Retinal pigment epithelial cell (primary cell): Measurements from ENCODE around the gene GAREM1.

Experiments used
- DNase-seq: peaks from one replicate; pipeline ENCODE4 v3.0.0-alpha.2; 2010; ENCODE audit warnings: low read depth
- H3K4me3 ChIP-seq: 2 replicates; pipeline ENCODE4 v1.5.1; 2011; ENCODE audit warnings: mild to moderate bottlenecking, low read length, control low read depth, moderate library complexity
- CTCF ChIP-seq: conservative IDR thresholded peaks from 2 replicates; pipeline ENCODE4 v1.5.1; 2011; ENCODE audit warnings: low read depth, low read length, control low read depth, inconsistent platforms

GAREM1 gene

GRCh38 chr18:32258148-32258547, 212.5 kb downstream of the GAREM1 start:
- no peak for TF ChIP-seq CTCF
- no peak overlapping the region for H3K4me3 ChIP-seq
- DNase-seq: no peak

- TF ChIP-seq CTCF: no peak
- DNase-seq: no peak
- H3K4me3 ChIP-seq: no peak overlapping the region
Measured at GRCh38 chr18:32257084-32257785, 213.4 kb downstream of the GAREM1 start.

- TF ChIP-seq CTCF: no peak
- H3K4me3 ChIP-seq: no peak overlapping the region
- DNase-seq: no peak
Measured at GRCh38 chr18:32255570-32255969, 215.1 kb downstream of the GAREM1 start.

- TF ChIP-seq CTCF: no peak
- DNase-seq: no peak
Measured at GRCh38 chr18:32252141-32252860, 218.4 kb downstream of the GAREM1 start.

GRCh38 chr18:32251466-32251865, 219.2 kb downstream of the GAREM1 start:
- no peak overlapping the region for H3K4me3 ChIP-seq
- no peak for TF ChIP-seq CTCF
- no peak for DNase-seq

More at GRCh38 chr18:32252141-32252860, 218.4 kb downstream of the GAREM1 start:
- H3K4me3 ChIP-seq: no peak overlapping the region

- no peak for TF ChIP-seq CTCF
- no peak for DNase-seq
- no peak overlapping the region for H3K4me3 ChIP-seq
Measured at GRCh38 chr18:32249147-32249929, 221.3 kb downstream of the GAREM1 start.
